K562 (cell line): Measurements from ENCODE around the gene EIF3I. TPM values are rescaled to one million over a fixed set of nuclear protein-coding genes. Genes with fewer than 3 reads are reported as not detected.

Experiments
- BCOR ChIP-seq: fragments of 450-650 bp; IDR thresholded peaks from 2 replicates; pipeline ENCODE4 v1.6.1; 2016
- CREB3 ChIP-seq: fragments of 450-650 bp; conservative IDR thresholded peaks from 2 replicates; pipeline ENCODE4 v1.6.1; 2016; ENCODE audit warnings: missing genetic modification characterization, low read depth, mild to moderate bottlenecking, missing compliant biosample characterization, moderate library complexity
- DDX20 ChIP-seq: fragments of 450-650 bp; IDR thresholded peaks from 2 replicates; pipeline ENCODE4 v1.6.1; 2016; ENCODE audit warnings: missing genetic modification characterization, low read depth, mild to moderate bottlenecking, missing compliant biosample characterization, moderate library complexity
- EWSR1 ChIP-seq: fragments of 450-650 bp; IDR thresholded peaks from 2 replicates; pipeline ENCODE4 v1.6.1; 2018; ENCODE audit warnings: borderline replicate concordance, mild to moderate bottlenecking, low read depth, moderate library complexity; ENCODE audit not compliant: partially characterized antibody
- FOXK2 ChIP-seq, 2 experiments: fragments of 450-650 bp; IDR thresholded peaks in 1 of 2; conservative IDR thresholded peaks in 1 of 2; 2 replicates each; pipeline ENCODE4 v1.6.1; 2016; ENCODE audit warnings: low read depth in 2 of 2, mild to moderate bottlenecking in 1 of 2
- GTF2B ChIP-seq: IDR thresholded peaks from 2 replicates; pipeline ENCODE4 v1.6.1; 2011; ENCODE audit not compliant: insufficient read length; ENCODE audit errors: extremely low read depth
- GTF2F1 ChIP-seq: IDR thresholded peaks from 2 replicates; pipeline ENCODE4 v1.6.1; 2011; ENCODE audit warnings: low read depth, low read length, improper control_type of control experiment
- GTF3C2 ChIP-seq: IDR thresholded peaks from 3 replicates; pipeline ENCODE4 v1.6.1; 2011; ENCODE audit warnings: borderline replicate concordance, mild to moderate bottlenecking, moderate library complexity; ENCODE audit not compliant: insufficient read length; ENCODE audit errors: extremely low read depth
- HES1 ChIP-seq: fragments of 450-650 bp; IDR thresholded peaks from 2 replicates; pipeline ENCODE4 v1.6.1; 2016; ENCODE audit warnings: low read depth, mild to moderate bottlenecking, moderate library complexity
- ILF3 ChIP-seq: fragments of 450-650 bp; IDR thresholded peaks from 2 replicates; pipeline ENCODE4 v1.6.1; 2018; ENCODE audit warnings: antibody characterized with exemption, mild to moderate bottlenecking, moderate library complexity, borderline replicate concordance
- MAFG ChIP-seq: fragments of 450-650 bp; conservative IDR thresholded peaks from 2 replicates; pipeline ENCODE4 v1.6.1; 2016; ENCODE audit warnings: missing genetic modification characterization, missing compliant biosample characterization
- MTA2 ChIP-seq: fragments of 450-650 bp; IDR thresholded peaks from 2 replicates; pipeline ENCODE4 v1.6.1; 2016; ENCODE audit warnings: low read depth
- NBN ChIP-seq: fragments of 450-650 bp; IDR thresholded peaks from 2 replicates; pipeline ENCODE4 v1.6.1; 2016; ENCODE audit warnings: low read depth, mild to moderate bottlenecking
- NRF1 ChIP-seq, 2 experiments: fragments of 450-650 bp; IDR thresholded peaks in 1 of 2; conservative IDR thresholded peaks in 1 of 2; 2 replicates each; pipeline ENCODE4 v1.6.1; 2014; ENCODE audit warnings: mild to moderate bottlenecking in 2 of 2
- PRPF4 ChIP-seq: fragments of 200-400 bp; formaldehyde crosslinking; IDR thresholded peaks from one replicate; pipeline ENCODE4 v1.6.1; 2017; ENCODE audit warnings: low read length, low read depth, mild to moderate bottlenecking; ENCODE audit not compliant: insufficient read depth, poor library complexity, severe bottlenecking
- SAFB2 ChIP-seq: fragments of 200-400 bp; formaldehyde crosslinking; IDR thresholded peaks from 2 replicates; pipeline ENCODE4 v1.6.1; 2018; ENCODE audit warnings: borderline replicate concordance, low read length, low read depth, moderate library complexity; ENCODE audit not compliant: severe bottlenecking
- SLC30A9 ChIP-seq: fragments of 250-450 bp; sonication (Bioruptor Pico); IDR thresholded peaks from 2 replicates; pipeline ENCODE4 v1.8.0; 2022; ENCODE audit warnings: mild to moderate bottlenecking, moderate library complexity
- ZNF232 ChIP-seq: sonication (generic); formaldehyde crosslinking; IDR thresholded peaks from 2 replicates; pipeline ENCODE4 v1.8.0; 2022; ENCODE audit warnings: mild to moderate bottlenecking, missing genetic modification reagents
- polyA plus RNA-seq, 8 experiments: library from polyadenylated mRNA; depleted of rRNA in 4 of 8; stranded (reverse) in 5 of 8; unstranded in 3 of 8; fragments of >200 nt; fragmentation: Nextera tagmentation in 2 of 8; fragmentation: Illumina TruSeq in 1 of 8; extraction: Ambion mirVana in 2 of 8; extraction: Trizol in 1 of 8; gene quantifications; 2 replicates each; pipeline versions ENCODE4 v1.2.1 to v1.2.3, GENCODE V29; 2011 to 2014; ENCODE audit warnings: inconsistent platforms in 1 of 8, missing spikeins in 1 of 8
- total RNA-seq, 7 experiments: library from RNA; depleted of rRNA in 6 of 7; stranded (reverse); fragments of >200 nt in 6 of 7; fragmentation: Illumina TruSeq in 2 of 7; extraction: Trizol in 2 of 7; gene quantifications; 2 replicates each; pipeline versions ENCODE4 v1.2.1 to v1.2.3, GENCODE V29; 2011 to 2021; ENCODE audit warnings: low replicate concordance in 1 of 7
- TF ChIP-seq, protein P1 (sequence below): fragments of 450-650 bp; IDR thresholded peaks from 2 replicates; pipeline ENCODE4 v1.6.1; 2016; ENCODE audit warnings: borderline replicate concordance

Gene EIF3I
- total and polyA plus RNA-seq, 9 of the 15 experiments (the other 6 are each of a cell fraction or from before 2014, with no cell fraction given): 414 to 1,526 (median 635) TPM

DNA sequence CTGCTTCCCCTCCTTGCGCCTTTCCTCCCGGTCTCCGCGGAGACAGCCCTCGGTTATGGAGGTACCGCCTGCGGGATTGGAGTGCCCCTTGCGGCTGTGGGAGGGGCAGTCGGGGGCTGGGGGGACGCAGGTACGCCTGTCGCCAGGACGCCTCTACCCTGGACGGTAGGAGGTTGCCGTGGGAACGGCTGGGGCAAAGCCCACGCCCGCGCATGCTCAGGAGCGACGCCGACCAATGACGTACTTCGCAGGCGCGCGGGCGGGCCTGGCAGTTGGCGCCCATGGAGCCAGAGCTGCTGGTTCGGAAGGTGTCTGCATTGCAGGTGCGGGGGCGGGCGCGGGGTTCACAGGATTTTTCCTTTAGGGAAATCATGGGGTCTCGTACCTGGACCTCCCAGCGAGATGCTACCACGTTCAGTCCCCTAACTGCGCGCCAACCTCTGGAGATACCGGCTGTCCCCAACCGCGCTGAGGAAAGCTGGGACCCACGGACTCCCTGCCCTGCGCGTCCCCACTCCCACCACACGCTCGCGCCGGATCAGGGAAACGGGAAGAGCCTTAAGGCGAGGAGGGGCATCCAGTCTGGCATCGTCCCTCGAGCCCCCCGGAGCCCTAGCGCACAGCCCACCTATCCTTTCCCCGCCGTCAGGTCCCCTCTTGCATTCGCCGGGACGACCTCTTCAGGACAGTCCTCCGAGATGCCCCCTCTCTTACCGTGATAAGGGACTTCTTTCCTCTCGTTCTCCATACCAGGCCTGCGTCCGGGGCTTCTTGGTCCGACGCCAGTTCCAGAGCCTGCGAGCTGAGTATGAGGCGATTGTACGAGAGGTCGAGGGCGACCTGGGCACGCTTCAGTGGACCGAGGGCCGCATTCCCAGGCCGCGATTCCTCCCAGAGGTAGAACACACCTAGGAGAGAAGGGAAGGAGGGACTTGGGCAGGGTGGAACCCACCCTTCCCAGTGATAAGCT lies 16.5 kb upstream of the EIF3I start, which contains the start of gene IQCC (continued):
- TF ChIP-seq GTF2B (no peak), EWSR1 (no peak), ZNF232 (CRISPR knock-in tag) (no peak; the same call in 1 of the 2 replicates), SAFB2 (no peak), MAFG (tag) (no peak), ILF3 (no peak), GTF3C2 (no peak), NBN (no peak), SLC30A9 (CRISPR knock-in tag) (no peak), GTF2F1 (no peak), BCOR (no peak), PRPF4 (no peak), FOXK2 (conservative IDR thresholded peaks at IDR 0.05 in 1 of 2, IDR thresholded peaks at IDR 0.05 in 1 of 2; ENCODE audit: low read depth in 2 of 2) (no peak), DDX20 (tag) (no peak), NRF1 (conservative IDR thresholded peaks at IDR 0.05 in 1 of 2, IDR thresholded peaks at IDR 0.05 in 1 of 2) (peak; percentile 98), CREB3 (tag) (no peak), MTA2 (no peak), HES1 (no peak)
- TF ChIP-seq, protein P1, sequence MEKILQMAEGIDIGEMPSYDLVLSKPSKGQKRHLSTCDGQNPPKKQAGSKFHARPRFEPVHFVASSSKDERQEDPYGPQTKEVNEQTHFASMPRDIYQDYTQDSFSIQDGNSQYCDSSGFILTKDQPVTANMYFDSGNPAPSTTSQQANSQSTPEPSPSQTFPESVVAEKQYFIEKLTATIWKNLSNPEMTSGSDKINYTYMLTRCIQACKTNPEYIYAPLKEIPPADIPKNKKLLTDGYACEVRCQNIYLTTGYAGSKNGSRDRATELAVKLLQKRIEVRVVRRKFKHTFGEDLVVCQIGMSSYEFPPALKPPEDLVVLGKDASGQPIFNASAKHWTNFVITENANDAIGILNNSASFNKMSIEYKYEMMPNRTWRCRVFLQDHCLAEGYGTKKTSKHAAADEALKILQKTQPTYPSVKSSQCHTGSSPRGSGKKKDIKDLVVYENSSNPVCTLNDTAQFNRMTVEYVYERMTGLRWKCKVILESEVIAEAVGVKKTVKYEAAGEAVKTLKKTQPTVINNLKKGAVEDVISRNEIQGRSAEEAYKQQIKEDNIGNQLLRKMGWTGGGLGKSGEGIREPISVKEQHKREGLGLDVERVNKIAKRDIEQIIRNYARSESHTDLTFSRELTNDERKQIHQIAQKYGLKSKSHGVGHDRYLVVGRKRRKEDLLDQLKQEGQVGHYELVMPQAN: peak; percentile 91; the same call in 1 of the 2 replicates
